OCI-LY1 (cell line): ENCODE data around the gene POLA2.

Experiments used
- H2AFZ ChIP-seq: fragments of 200-600 bp; sonication (generic), shearing (Covaris generic); 2 replicates; pipeline ENCODE4 v1.6.0; 2014; ENCODE audit warnings: antibody characterized with exemption, mild to moderate bottlenecking, low read length
- H3F3A ChIP-seq: fragments of 200-600 bp; sonication (generic), shearing (Covaris generic); 2 replicates; pipeline ENCODE4 v1.6.0; 2014; ENCODE audit warnings: mild to moderate bottlenecking, antibody characterized with exemption, low read length, moderate library complexity; ENCODE audit not compliant: insufficient read depth
- H3K27ac ChIP-seq: fragments of 200-600 bp; sonication (generic); 2 replicates; pipeline ENCODE4 v1.5.1; 2014; ENCODE audit warnings: low read length, mixed run types, mild to moderate bottlenecking, low read depth; ENCODE audit not compliant: poor library complexity, severe bottlenecking
- H3K27me3 ChIP-seq: fragments of 200-600 bp; sonication (generic); 2 replicates; pipeline ENCODE4 v1.6.0; 2014; ENCODE audit warnings: antibody characterized with exemption, mild to moderate bottlenecking, low read length, moderate library complexity; ENCODE audit not compliant: insufficient read depth
- H3K36me3 ChIP-seq: fragments of 200-600 bp; sonication (generic); 2 replicates; pipeline ENCODE4 v1.6.1; 2014; ENCODE audit warnings: mild to moderate bottlenecking, antibody characterized with exemption, low read length, moderate library complexity, mixed read lengths; ENCODE audit not compliant: insufficient read depth
- H3K4me1 ChIP-seq: fragments of 200-600 bp; sonication (generic); 2 replicates; pipeline ENCODE4 v1.5.1; 2014; ENCODE audit warnings: mild to moderate bottlenecking, low read length, moderate library complexity; ENCODE audit not compliant: insufficient read depth, severe bottlenecking
- H3K4me2 ChIP-seq: fragments of 200-600 bp; sonication (generic), shearing (Covaris generic); 2 replicates; pipeline ENCODE4 v1.6.1; 2014; ENCODE audit warnings: low read length
- H3K4me3 ChIP-seq: fragments of 200-600 bp; sonication (generic); 2 replicates; pipeline ENCODE4 v1.5.1; 2014; ENCODE audit warnings: low read length, low read depth, mild to moderate bottlenecking, mixed read lengths; ENCODE audit not compliant: poor library complexity, severe bottlenecking
- H3K79me2 ChIP-seq: fragments of 200-600 bp; shearing (Covaris generic); 2 replicates; pipeline ENCODE4 v1.6.1; 2016; ENCODE audit warnings: mixed run types, low read length, mixed read lengths; ENCODE audit not compliant: insufficient read depth
- H3K9ac ChIP-seq: fragments of 200-600 bp; sonication (generic), shearing (Covaris generic); 2 replicates; pipeline ENCODE4 v1.6.1; 2014; ENCODE audit warnings: mild to moderate bottlenecking, low read length, mixed read lengths
- H3K9me2 ChIP-seq: fragments of 200-600 bp; sonication (generic), shearing (Covaris generic); 2 replicates; pipeline ENCODE4 v1.6.1; 2014; ENCODE audit warnings: low read depth, mild to moderate bottlenecking, low read length, mixed read lengths
- H3K9me3 ChIP-seq: fragments of 200-600 bp; shearing (Covaris generic); 2 replicates; pipeline ENCODE4 v1.6.1; 2014; ENCODE audit warnings: low read length, mixed read lengths
- H4K20me1 ChIP-seq: fragments of 200-600 bp; sonication (generic), shearing (Covaris generic); 2 replicates; pipeline ENCODE4 v1.6.0; 2016; ENCODE audit warnings: mild to moderate bottlenecking, low read length; ENCODE audit not compliant: insufficient read depth
- EZH2 ChIP-seq: fragments of 200-600 bp; sonication (generic), shearing (Covaris generic); IDR thresholded peaks from 2 replicates; pipeline ENCODE4 v1.8.0; 2017; ENCODE audit warnings: borderline replicate concordance, mixed run types, mild to moderate bottlenecking, antibody characterized with exemption, low read length, moderate library complexity, mixed read lengths
- TF ChIP-seq, protein P1 (sequence below): fragments of 200-600 bp; sonication (generic), shearing (Covaris generic); IDR thresholded peaks from 2 replicates; pipeline ENCODE4 v1.5.1; 2017; ENCODE audit warnings: mild to moderate bottlenecking, antibody characterized with exemption, low read length, moderate library complexity, mixed read lengths

POLA2 gene

DNA sequence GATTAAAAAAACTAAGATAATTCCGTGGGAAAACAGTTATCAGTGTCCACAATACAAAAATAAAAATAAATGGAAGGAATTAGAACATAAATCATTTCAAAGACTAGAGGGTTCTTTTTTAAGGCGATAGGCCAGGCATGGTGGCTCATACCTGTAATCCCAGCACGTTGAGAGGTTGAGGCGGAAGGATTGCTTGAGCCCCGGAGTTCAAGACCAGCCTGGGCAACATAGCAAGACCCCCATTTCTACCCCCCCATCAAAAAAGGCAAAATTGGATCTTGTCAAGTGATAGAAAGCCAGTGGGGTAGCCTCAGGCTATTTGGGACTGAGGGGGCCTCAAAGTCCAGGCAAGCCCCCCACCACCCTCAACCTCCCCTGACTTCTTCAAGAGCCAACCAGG lies 20.6 kb upstream of the POLA2 start:
- Histone ChIP-seq H3K4me1 (no peaks in the 10 kb centered on the region), H4K20me1 (no peaks in the 10 kb centered on the region), H3K36me3 (no peaks in the 10 kb centered on the region; the same call in 1 of the 2 replicates), H3K27me3 (no peaks in the 10 kb centered on the region; the same call in 1 of the 2 replicates), H3K79me2 (no peaks in the 10 kb centered on the region), H3K4me2 (no peak overlapping the region), H3K9ac (no peak overlapping the region), H3K27ac (no peak overlapping the region), H3F3A (no peaks in the 10 kb centered on the region), H3K4me3 (no peak overlapping the region), H3K9me3 (peaks cover 19% of the 10 kb centered on the region), H3K9me2 (no peaks in the 10 kb centered on the region), H2AFZ (no peak overlapping the region)
- no peak for TF ChIP-seq EZH2
- TF ChIP-seq, protein P1, sequence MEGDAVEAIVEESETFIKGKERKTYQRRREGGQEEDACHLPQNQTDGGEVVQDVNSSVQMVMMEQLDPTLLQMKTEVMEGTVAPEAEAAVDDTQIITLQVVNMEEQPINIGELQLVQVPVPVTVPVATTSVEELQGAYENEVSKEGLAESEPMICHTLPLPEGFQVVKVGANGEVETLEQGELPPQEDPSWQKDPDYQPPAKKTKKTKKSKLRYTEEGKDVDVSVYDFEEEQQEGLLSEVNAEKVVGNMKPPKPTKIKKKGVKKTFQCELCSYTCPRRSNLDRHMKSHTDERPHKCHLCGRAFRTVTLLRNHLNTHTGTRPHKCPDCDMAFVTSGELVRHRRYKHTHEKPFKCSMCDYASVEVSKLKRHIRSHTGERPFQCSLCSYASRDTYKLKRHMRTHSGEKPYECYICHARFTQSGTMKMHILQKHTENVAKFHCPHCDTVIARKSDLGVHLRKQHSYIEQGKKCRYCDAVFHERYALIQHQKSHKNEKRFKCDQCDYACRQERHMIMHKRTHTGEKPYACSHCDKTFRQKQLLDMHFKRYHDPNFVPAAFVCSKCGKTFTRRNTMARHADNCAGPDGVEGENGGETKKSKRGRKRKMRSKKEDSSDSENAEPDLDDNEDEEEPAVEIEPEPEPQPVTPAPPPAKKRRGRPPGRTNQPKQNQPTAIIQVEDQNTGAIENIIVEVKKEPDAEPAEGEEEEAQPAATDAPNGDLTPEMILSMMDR = no peak

DNA sequence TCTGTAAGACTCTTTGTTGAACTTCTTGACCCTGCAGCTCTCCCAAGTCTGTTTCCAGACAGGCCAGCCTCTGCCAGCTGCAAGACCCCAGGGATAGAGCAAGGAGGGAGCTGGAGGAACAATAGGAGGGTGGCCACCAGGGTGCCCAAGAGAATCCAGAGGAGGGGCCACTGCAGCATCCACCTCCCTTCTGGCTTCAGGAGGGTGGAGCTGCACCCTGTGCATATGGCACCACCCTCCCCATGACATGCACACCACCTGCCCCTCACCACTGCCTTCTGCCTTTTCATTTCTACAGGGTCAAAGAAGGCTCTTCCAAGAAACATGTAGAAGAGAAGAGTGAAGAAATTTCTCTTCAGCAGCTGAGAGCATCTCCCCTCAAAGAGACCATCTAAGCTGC lies 20.1 kb upstream of the POLA2 start:
- Histone ChIP-seq H3K36me3 (no peaks in the 10 kb centered on the region; the same call in 1 of the 2 replicates), H3K79me2 (no peaks in the 10 kb centered on the region), H3K4me1 (no peaks in the 10 kb centered on the region), H3K27me3 (no peaks in the 10 kb centered on the region; the same call in 1 of the 2 replicates), H4K20me1 (no peaks in the 10 kb centered on the region), H3K4me2 (no peak overlapping the region), H3K9me3 (peaks cover 19% of the 10 kb centered on the region), H3K9me2 (no peaks in the 10 kb centered on the region), H2AFZ (no peak overlapping the region), H3K4me3 (no peak overlapping the region), H3F3A (no peaks in the 10 kb centered on the region), H3K27ac (no peak overlapping the region), H3K9ac (no peak overlapping the region)
- TF ChIP-seq, protein P1 = no peak
- no peak for TF ChIP-seq EZH2

DNA sequence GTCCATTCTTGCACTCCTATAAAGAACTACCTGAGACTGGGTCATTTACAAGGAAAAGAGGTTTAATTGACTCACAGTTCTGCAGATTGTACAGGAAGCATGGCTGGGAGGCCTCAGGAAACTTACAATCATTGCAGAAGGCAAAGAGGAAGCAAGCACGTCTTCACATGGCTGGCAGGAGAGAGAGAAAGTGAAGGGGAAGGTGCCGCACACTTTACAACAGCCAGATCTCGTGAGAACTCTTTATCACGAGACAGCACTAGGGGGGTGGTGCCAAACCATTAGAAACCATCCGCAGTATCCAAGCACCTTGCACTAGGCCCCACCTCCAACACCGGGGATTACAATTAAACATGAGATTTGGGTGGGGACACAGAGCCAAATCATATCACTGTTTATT lies 19.4 kb upstream of the POLA2 start:
- Histone ChIP-seq H3K4me1 (no peaks in the 10 kb centered on the region), H3F3A (no peaks in the 10 kb centered on the region), H3K9me3 (peaks cover 19% of the 10 kb centered on the region), H3K4me3 (no peak overlapping the region), H3K4me2 (no peak overlapping the region), H2AFZ (no peak overlapping the region), H3K9me2 (no peaks in the 10 kb centered on the region), H3K79me2 (no peaks in the 10 kb centered on the region), H3K36me3 (no peaks in the 10 kb centered on the region; the same call in 1 of the 2 replicates), H3K27me3 (no peaks in the 10 kb centered on the region; the same call in 1 of the 2 replicates), H3K27ac (no peak overlapping the region), H4K20me1 (no peaks in the 10 kb centered on the region), H3K9ac (no peak overlapping the region)
- TF ChIP-seq, protein P1 = no peak
- TF ChIP-seq EZH2 = no peak
